Fibroblast of mammary gland (primary cell): ENCODE measurements around the gene TIFAB.

ENCODE experiments used
- DNase-seq: peaks from one replicate; pipeline ENCODE4 v3.0.0-alpha.2; 2010; ENCODE audit warnings: low read depth
- H3K4me3 ChIP-seq: 2 replicates; pipeline ENCODE4 v1.5.1; 2011; ENCODE audit warnings: low read depth, mild to moderate bottlenecking, low read length, moderate library complexity; ENCODE audit not compliant: control insufficient read depth
- CTCF ChIP-seq: conservative IDR thresholded peaks from 2 replicates; pipeline ENCODE4 v1.5.1; 2011; ENCODE audit warnings: low read depth, low read length, inconsistent platforms; ENCODE audit not compliant: control insufficient read depth, insufficient read depth

TIFAB gene

GRCh38 chr5:135451581-135452320 lies 400 bp downstream of the TIFAB start:
- no peak for TF ChIP-seq CTCF
- DNase-seq: no peak
- no peak overlapping the region for H3K4me3 ChIP-seq

GRCh38 chr5:135450952-135451351 lies 1.2 kb downstream of the TIFAB start:
- no peak for DNase-seq
- no peak overlapping the region for H3K4me3 ChIP-seq
- no peak for TF ChIP-seq CTCF

- TF ChIP-seq CTCF: no peak
- no peak overlapping the region for H3K4me3 ChIP-seq
- DNase-seq: no peak
Observed at GRCh38 chr5:135450336-135450735, 1.8 kb downstream of the TIFAB start.

GRCh38 chr5:135449644-135450043 lies 2.5 kb downstream of the TIFAB start:
- TF ChIP-seq CTCF: no peak
- no peak for DNase-seq
- H3K4me3 ChIP-seq: no peak overlapping the region

- DNase-seq: no peak
- TF ChIP-seq CTCF: no peak
- H3K4me3 ChIP-seq: no peak overlapping the region
Observed at GRCh38 chr5:135448791-135449507, 3.2 kb downstream of the TIFAB start.

GRCh38 chr5:135448071-135448739 lies 3.9 kb downstream of the TIFAB start:
- DNase-seq: no peak
- H3K4me3 ChIP-seq: no peak overlapping the region
- TF ChIP-seq CTCF: no peak
